Heart right ventricle (tissue), 16 donors: ENCODE data around the gene CZIB. TPM values are rescaled to one million over a fixed set of nuclear protein-coding genes. Genes with fewer than 3 reads are reported as not detected.

Source experiments
- ATAC-seq, 8 donors: fragments of 200-7000 bp; cut with Tn5 transposase; one replicate each; pipeline ENCODE4 v1.9.1; 2020; ENCODE audit warnings: mild to moderate bottlenecking in 8 of 8, moderate library complexity in 8 of 8, moderate number of reproducible peaks in 1 of 8
- DNase-seq, 2 donors: peaks; one replicate each; pipeline ENCODE4 v3.0.0-alpha.2; 2020
- H3K27ac ChIP-seq, 10 donors: fragments of 200-600 bp; sonication (generic) in 2 of 10; one replicate each; pipeline versions ENCODE4 v1.5.0 to v1.8.0; 2020 to 2022; ENCODE audit warnings: mild to moderate bottlenecking in 3 of 10
- H3K27me3 ChIP-seq, 7 donors: fragments of 200-600 bp; one replicate each; pipeline ENCODE4 v1.8.0; 2021 to 2022; ENCODE audit warnings: mild to moderate bottlenecking in 2 of 7
- H3K36me3 ChIP-seq, 9 donors: fragments of 200-600 bp; sonication (generic) in 1 of 9; one replicate each; pipeline versions ENCODE4 v1.5.0 to v1.8.0; 2020 to 2022; ENCODE audit warnings: mild to moderate bottlenecking in 2 of 9
- H3K4me1 ChIP-seq, 9 donors: fragments of 200-600 bp; sonication (generic) in 1 of 9; one replicate each; pipeline versions ENCODE4 v1.5.0 to v1.8.0; 2020 to 2022; ENCODE audit warnings: mild to moderate bottlenecking in 4 of 9
- H3K4me3 ChIP-seq, 10 donors: fragments of 200-600 bp; sonication (generic) in 2 of 10; one replicate each; pipeline versions ENCODE4 v1.5.0 to v1.8.0; 2020 to 2022; ENCODE audit warnings: mild to moderate bottlenecking in 7 of 10, moderate library complexity in 2 of 10
- H3K9me3 ChIP-seq, 11 donors: fragments of 200-600 bp in 10 of 11; sonication (generic) in 2 of 11; one replicate each; pipeline versions ENCODE4 v1.5.0 to v1.8.0; 2013 to 2022; ENCODE audit warnings: mild to moderate bottlenecking in 2 of 11, control low read depth in 1 of 11, moderate library complexity in 1 of 11
- WGBS, 2 donors: extraction: QIAGEN DNeasy Blood & Tissue Kit; methylation state at CpG; one replicate each; pipeline ENCODE4 v1.1.7; 2013; ENCODE audit warnings: inconsistent platforms in 1 of 2; 5-methylcytosine and 5-hydroxymethylcytosine counted together
- intact Hi-C, 10 donors: fragments of 100-400 bp; cut with DNase I; formaldehyde crosslinking; loops; one replicate each; pipeline versions ENCODE4 v1.11.1 to v1.14.2; 2022
- polyA plus RNA-seq, 2 donors: library from polyadenylated mRNA; stranded (reverse); fragments of 200-250 nt; gene quantifications; one replicate each; pipeline ENCODE4 v1.2.3, GENCODE V29; 2013
- total RNA-seq, 10 donors: library from RNA; stranded (reverse); fragmentation: NEBNext Ultra II Directional in 3 of 10; extraction: Animal tissue kit (Norgen Biotek cat#: 25700) in 3 of 10; gene quantifications; one replicate each; pipeline versions ENCODE4 v1.2.1 to v1.2.4, GENCODE V29; 2021 to 2023
- TF ChIP-seq, protein P1 (sequence below), 9 donors: fragments of 200-600 bp; sonication (generic) in 2 of 9; IDR thresholded peaks; one replicate each; pipeline versions ENCODE4 v1.5.0 to v1.8.0; 2021 to 2022; ENCODE audit warnings: antibody characterized with exemption in 9 of 9, mild to moderate bottlenecking in 5 of 9, moderate library complexity in 1 of 9
- donor health status: Arrhythmogenic right ventricular cardiomyopathy.
- donor health status: ischemic (EF 13 %, LVEDD 7.1; RV severe dilation, severe dysfunction).
- donor health status: healthy with polysubstance abuse.
- donor health status: DM: no; HTN: yes; CAD: no.
- donor health status: DM: no; HTN: no; CAD: no.
- donor health status: ischemic (EF 25% LVEDD 6.9; RV normal size, moderate dysfunction).
- donor health status: ischemic (EF 25% LVEDD 5.7; RV mildly dilated, moderate dysfunction).
- donor health status: healthy.
- donor health status: DM: yes; HTN: yes; CAD: no.
- donor health status: Ischemic cardiomyopathy.
- donor health status: ischemic (EF 35%, LVEDD 5.7; RV mildly dilated, moderate dysfunction).
- donor health status: nonischemic (EF 11% LVEDD 7.7; RV severe dilation, severe dysfunction).
- donor health status: DM: yes; HTN: yes; CAD: no.
- donor health status: PGD.
- donor health status: ischemic (EF 29% LVEDD 5.4; RV normal size, mild dysfunction).
- donor health status: nonischemic (EF 23%, LVEDD 6.1; RV moderate dilation, normal function).

CZIB gene
- total and polyA plus RNA-seq, 12 donors, result 41.8 to 97.3 (median 50.2) TPM

DNA sequence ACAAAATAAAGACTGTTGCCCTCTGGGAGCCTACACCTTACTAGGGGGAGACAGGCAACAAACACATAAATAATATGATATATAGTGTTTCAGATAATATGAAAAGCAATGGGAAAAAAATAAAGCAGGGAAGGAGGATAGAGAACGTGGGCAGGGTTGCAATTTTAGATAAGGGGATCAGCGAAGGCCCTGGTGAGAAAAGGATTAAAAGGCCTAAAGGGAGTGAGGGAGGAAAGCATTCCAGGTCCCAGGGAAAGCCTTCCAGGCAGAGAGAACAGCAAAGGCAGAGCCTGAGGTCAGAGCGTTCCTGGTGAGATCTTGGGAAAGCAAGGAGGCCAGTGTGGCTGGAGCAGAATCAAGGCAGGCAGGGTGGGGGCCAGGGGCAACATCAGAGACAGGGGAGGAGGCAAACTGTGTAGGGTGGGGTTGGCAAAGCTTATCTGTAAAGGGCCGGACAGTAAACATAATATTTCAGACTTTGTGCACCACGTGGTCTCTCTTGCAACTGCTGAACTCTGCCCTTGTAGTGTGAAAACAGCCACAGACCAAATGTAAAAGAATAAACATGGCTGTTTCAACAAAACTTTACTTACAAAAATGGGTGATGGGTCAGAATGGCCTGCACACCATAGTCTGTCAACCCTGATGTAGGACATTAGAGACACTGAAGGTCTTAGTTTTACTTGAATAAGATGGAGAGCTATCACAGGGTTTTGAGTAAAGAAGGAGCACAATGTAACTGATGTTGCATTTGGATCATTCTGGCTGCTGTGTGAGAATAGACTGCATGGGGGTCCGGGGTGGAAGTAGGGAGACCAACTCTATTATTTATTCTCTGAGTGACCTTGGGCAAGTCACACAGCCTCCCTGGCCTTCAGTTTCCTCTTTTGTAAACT lies 37.1 kb downstream of the CZIB start:
- intact Hi-C loops, result loop anchor here in 7 of 10 donors (5.0 to 10.0 kb wide), 8 partner anchors 119 to 489 kb away; partner anchors contain the start of genes COA7 (in 3 of the 7), ECHDC2 (in 2 of the 7), PODN (in 2 of the 7) and SCP2 (in 2 of the 7)
- DNase-seq, result no peak
- H3K36me3 ChIP-seq, result no peaks in the 10 kb centered on the region

DNA sequence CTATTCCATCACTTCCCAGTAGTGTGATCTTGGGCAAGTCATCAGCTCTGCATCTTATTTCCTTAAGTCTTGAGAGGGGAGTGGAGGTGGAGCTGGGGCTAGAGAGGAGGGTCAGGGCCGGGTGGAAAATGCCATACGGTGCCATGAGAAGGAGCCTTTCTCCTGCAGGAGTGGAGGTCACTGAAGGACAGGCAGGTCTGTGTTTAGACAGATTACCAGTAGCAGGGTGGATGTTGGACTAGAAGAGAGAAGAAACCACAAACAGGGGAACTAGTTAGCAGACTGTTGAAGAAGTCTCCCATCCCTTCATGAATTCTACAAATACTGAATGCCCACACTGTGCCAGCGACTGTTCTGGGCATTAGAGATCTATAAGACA lies 37.7 kb downstream of the CZIB start:
- Histone ChIP-seq H3K27me3 (peaks cover 0 to 2% (median 0%) of the 10 kb centered on the region in 7 donors), H3K27ac (peak overlapping the region in 4 of 10 donors; percentile 3 to 39 (median 34)), H3K4me3 (no peak overlapping the region), H3K9me3 (peaks cover 0 to 4% (median 0%) of the 10 kb centered on the region in 11 donors), H3K4me1 (peaks cover 0 to 19% (median 4%) of the 10 kb centered on the region in 9 donors), H3K36me3 (no peaks in the 10 kb centered on the region)
- ATAC-seq (peak in 1 of 8 donors; percentile 4), DNase-seq (no peak)
- TF ChIP-seq, protein P1, sequence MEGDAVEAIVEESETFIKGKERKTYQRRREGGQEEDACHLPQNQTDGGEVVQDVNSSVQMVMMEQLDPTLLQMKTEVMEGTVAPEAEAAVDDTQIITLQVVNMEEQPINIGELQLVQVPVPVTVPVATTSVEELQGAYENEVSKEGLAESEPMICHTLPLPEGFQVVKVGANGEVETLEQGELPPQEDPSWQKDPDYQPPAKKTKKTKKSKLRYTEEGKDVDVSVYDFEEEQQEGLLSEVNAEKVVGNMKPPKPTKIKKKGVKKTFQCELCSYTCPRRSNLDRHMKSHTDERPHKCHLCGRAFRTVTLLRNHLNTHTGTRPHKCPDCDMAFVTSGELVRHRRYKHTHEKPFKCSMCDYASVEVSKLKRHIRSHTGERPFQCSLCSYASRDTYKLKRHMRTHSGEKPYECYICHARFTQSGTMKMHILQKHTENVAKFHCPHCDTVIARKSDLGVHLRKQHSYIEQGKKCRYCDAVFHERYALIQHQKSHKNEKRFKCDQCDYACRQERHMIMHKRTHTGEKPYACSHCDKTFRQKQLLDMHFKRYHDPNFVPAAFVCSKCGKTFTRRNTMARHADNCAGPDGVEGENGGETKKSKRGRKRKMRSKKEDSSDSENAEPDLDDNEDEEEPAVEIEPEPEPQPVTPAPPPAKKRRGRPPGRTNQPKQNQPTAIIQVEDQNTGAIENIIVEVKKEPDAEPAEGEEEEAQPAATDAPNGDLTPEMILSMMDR (IDR thresholded peaks at IDR 0.05), result no peak
- WGBS, 2 donors, result 74 to 75% methylated on average over 3 of the region's 3 CpGs
- intact Hi-C loops, result loop anchor here in 7 of 10 donors (5.0 to 10.0 kb wide), 8 partner anchors 118 to 488 kb away; partner anchors contain the start of genes COA7 (in 3 of the 7), ECHDC2 (in 2 of the 7), PODN (in 2 of the 7) and SCP2 (in 2 of the 7)

More for the DNA sequence above, 37.1 kb downstream of the CZIB start:
- peak overlapping the region in 4 of 10 donors; percentile 3 to 39 (median 34) for H3K27ac ChIP-seq
- H3K9me3 ChIP-seq, result peaks cover 0 to 4% (median 0%) of the 10 kb centered on the region in 11 donors
- peaks cover 0 to 2% (median 0%) of the 10 kb centered on the region in 7 donors for H3K27me3 ChIP-seq
- 73 to 75% methylated on average over 6 of the region's 6 CpGs for WGBS, 2 donors
- H3K4me3 ChIP-seq, result no peak overlapping the region
- peaks cover 0 to 19% (median 4%) of the 10 kb centered on the region in 9 donors for H3K4me1 ChIP-seq
- ATAC-seq, result peak in 4 of 8 donors; percentile 42 to 63 (median 50)
- TF ChIP-seq, protein P1 (IDR thresholded peaks at IDR 0.05), result no peak

DNA sequence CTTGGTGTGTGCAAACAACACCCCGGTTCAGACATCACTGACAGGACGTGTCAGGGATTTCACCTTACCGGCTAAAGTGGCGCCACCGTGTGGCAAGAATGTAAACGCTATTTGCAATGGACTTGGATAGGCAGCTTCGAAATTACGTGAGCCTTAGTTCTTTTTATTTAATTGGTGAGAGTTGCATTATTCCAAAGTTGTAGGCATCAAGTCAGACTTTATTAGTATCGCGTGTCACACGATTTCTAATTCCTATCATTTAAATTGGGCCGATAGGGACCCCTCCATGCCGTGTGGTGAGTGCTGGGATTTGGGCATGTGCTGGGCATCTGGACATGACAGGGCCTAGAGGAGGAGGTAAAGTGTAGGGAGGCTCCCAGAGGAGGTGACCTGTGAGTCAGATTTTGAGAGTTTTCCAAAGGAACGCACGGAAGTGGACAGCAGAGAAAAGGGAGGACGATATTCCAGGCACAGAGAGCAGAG lies 38.3 kb downstream of the CZIB start:
- H3K27me3 ChIP-seq, result no peaks in the 10 kb centered on the region
- H3K27ac ChIP-seq, result peak overlapping the region in 3 of 10 donors; percentile 3 to 36 (median 33)
- H3K4me3 ChIP-seq, result no peak overlapping the region
- H3K9me3 ChIP-seq, result peaks cover 0 to 4% (median 0%) of the 10 kb centered on the region in 11 donors
- DNase-seq (peak; percentile 79 to 81), ATAC-seq (peak in 7 of 8 donors; percentile 50 to 84 (median 73))
- 15 to 19% methylated on average over 16 of the region's 16 CpGs for WGBS, 2 donors
- peaks cover 0 to 24% (median 4%) of the 10 kb centered on the region in 9 donors for H3K4me1 ChIP-seq
- TF ChIP-seq, protein P1 (IDR thresholded peaks at IDR 0.05), result peak; percentile 85 to 94 (median 91)
- intact Hi-C loops, result loop anchor here in 7 of 10 donors (5.0 to 10.0 kb wide), 8 partner anchors 117 to 487 kb away; partner anchors contain the start of genes COA7 (in 3 of the 7), ECHDC2 (in 2 of the 7), PODN (in 2 of the 7) and SCP2 (in 2 of the 7)
- no peaks in the 10 kb centered on the region for H3K36me3 ChIP-seq

DNA sequence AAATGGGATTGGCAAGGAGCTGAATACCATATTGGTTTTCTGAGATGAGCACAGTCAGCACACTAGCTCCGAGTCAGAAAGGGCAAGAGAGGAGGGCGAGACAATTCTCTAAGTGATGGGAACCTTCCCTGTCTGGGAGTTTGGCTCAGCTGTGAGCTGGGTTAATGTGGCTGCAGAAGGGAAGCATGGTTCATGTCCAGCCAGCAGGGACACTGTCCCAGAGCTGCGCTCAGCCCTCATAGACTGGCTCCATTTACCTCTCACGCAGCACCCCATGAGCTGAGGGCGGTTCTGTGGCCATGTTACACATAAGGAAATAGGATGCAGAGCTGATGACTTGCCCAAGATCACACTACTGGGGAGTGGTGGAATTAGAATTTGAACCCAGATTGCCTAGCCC lies 39.5 kb downstream of the CZIB start:
- 94 to 96% methylated on average over 5 of the region's 5 CpGs for WGBS, 2 donors
- no peaks in the 10 kb centered on the region for H3K36me3 ChIP-seq
- TF ChIP-seq, protein P1 (IDR thresholded peaks at IDR 0.05), result no peak
- no peak for ATAC-seq
- no peak for DNase-seq
- H3K9me3 ChIP-seq, result peaks cover 0 to 4% (median 0%) of the 10 kb centered on the region in 11 donors
- intact Hi-C loops, result loop anchor here in 7 of 10 donors (5.0 to 10.0 kb wide), 8 partner anchors 116 to 486 kb away; partner anchors contain the start of genes COA7 (in 3 of the 7), ECHDC2 (in 2 of the 7), PODN (in 2 of the 7) and SCP2 (in 2 of the 7)
- no peak overlapping the region for H3K27ac ChIP-seq
- H3K4me3 ChIP-seq, result no peak overlapping the region
- no peaks in the 10 kb centered on the region for H3K27me3 ChIP-seq
- H3K4me1 ChIP-seq, result peaks cover 0 to 36% (median 14%) of the 10 kb centered on the region in 9 donors
